ENCODE data around the gene HAL.

DNA sequence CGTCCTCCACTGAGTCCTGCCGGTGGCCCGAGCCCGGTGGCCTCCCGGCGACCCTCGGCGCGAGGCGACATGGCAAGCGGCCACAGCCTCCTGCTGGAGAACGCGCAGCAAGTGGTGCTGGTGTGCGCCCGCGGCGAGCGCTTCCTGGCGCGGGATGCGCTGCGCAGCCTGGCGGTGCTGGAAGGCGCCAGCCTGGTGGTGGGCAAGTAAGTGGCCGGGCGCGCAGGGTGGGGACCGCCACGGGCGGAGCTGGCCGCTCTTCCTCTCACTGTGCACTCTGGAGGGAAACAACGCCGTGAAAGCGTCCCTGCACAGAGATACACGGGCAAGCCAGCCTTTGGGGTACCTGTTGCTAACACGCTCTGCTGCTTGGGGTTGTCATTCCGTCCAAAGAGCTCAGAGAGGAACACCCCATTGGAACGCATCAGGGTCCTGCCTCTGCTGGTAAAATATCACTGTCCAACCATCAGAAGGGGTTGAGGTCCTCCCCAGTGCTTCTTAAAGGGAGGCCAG is 52.8 kb downstream of the HAL start, which contains the start of gene AMDHD1:
- TF ChIP-seq, protein P1, sequence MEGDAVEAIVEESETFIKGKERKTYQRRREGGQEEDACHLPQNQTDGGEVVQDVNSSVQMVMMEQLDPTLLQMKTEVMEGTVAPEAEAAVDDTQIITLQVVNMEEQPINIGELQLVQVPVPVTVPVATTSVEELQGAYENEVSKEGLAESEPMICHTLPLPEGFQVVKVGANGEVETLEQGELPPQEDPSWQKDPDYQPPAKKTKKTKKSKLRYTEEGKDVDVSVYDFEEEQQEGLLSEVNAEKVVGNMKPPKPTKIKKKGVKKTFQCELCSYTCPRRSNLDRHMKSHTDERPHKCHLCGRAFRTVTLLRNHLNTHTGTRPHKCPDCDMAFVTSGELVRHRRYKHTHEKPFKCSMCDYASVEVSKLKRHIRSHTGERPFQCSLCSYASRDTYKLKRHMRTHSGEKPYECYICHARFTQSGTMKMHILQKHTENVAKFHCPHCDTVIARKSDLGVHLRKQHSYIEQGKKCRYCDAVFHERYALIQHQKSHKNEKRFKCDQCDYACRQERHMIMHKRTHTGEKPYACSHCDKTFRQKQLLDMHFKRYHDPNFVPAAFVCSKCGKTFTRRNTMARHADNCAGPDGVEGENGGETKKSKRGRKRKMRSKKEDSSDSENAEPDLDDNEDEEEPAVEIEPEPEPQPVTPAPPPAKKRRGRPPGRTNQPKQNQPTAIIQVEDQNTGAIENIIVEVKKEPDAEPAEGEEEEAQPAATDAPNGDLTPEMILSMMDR (IDR thresholded peaks at IDR 0.05), result peak in 3 of 4 experiments; percentile 20 to 40 (median 30)
- no peak for TF ChIP-seq POLR2A (IDR thresholded peaks at IDR 0.05)
